ENCODE measurements around the gene PFN4.
"Not testable (repeated sequence)": the region's sequence is repeated elsewhere in the genome, so short reads cannot be mapped to it uniquely, and the experiment has no call there.

The PFN4 gene

DNA sequence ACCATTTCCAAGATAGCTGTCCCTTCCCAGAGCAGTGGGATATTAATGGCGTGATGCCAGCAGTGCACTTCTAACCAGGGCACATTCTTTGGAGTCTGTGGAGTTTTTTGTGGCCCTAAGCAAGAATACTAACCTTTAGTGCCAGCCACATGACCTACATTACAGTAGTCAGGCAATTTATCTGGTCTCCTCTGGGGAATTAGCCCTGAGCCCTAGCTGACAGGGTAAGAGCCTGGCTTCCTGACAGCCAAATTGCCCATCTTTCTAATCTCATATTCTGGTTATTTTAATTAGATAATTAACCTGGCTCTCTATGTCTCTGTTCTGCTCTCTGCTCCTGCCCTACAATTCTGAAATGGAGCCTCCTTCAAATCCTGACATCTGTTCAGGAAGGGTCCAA, 5.2 kb downstream of the PFN4 start:
- H3K27ac ChIP-seq: no peak overlapping the region
- CTCF ChIA-PET: no interaction called here
- TF ChIP-seq, protein P1, sequence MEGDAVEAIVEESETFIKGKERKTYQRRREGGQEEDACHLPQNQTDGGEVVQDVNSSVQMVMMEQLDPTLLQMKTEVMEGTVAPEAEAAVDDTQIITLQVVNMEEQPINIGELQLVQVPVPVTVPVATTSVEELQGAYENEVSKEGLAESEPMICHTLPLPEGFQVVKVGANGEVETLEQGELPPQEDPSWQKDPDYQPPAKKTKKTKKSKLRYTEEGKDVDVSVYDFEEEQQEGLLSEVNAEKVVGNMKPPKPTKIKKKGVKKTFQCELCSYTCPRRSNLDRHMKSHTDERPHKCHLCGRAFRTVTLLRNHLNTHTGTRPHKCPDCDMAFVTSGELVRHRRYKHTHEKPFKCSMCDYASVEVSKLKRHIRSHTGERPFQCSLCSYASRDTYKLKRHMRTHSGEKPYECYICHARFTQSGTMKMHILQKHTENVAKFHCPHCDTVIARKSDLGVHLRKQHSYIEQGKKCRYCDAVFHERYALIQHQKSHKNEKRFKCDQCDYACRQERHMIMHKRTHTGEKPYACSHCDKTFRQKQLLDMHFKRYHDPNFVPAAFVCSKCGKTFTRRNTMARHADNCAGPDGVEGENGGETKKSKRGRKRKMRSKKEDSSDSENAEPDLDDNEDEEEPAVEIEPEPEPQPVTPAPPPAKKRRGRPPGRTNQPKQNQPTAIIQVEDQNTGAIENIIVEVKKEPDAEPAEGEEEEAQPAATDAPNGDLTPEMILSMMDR (conservative IDR thresholded peaks at IDR 0.05; ENCODE audit: low read depth): no peak
- POLR2A ChIA-PET (ENCODE audit: low non-redundant PET): no interaction called here
- no peak for DNase-seq (ENCODE audit: low spot score)

DNA sequence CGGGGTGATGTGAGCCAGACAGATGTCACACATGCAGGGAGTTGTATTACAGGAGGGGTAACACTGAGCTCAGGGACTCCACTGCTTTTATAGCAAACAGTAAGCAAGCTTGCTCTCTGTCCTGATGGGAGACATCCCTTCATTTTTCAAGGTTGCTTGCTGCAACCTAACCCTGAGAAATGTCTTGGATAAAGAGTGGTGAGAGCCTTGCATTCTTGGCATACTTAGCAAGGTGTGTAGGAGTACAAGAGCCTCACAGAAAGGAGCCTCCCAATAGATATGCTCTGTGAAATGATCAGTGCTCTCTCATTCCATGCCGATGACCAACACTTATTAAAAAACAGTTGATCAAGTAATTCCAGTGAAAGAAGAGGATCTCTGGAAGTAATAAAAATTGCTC, 8.1 kb downstream of the PFN4 start:
- DNase-seq (ENCODE audit: low spot score): no peak
- CTCF ChIA-PET: no interaction called here
- POLR2A ChIA-PET (ENCODE audit: low non-redundant PET): no interaction called here
- no peak overlapping the region for H3K27ac ChIP-seq
- TF ChIP-seq, protein P1 (conservative IDR thresholded peaks at IDR 0.05; ENCODE audit: low read depth): no peak

DNA sequence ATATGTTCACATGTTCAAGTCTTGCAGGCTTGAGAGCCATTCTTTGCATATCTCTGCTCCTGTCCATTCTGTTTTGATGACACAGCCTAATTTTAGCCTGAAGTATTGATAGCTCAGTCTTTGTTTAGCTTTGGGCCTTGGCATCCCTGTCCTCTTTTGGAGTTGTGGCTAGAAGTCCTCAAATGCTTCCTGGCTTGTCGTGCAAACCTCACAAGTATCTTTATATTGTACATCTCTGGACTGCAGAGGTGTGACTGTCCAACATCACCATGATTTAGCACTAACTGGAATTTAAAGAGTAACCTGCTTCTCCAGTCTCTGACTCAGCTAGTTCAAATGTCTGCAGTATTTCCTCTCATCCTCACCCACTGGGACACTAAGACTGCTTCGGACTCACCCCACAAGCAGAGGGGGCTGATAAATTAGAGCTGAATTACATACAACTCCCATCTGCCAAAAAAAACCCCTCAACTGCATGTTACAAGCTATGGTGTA, 11.7 kb downstream of the PFN4 start:
- ChIA-PET CTCF (interaction anchor here (0.6 to 1.2 kb wide), 3 partner anchors 28 to 1111 kb away, joined by 3 to 6 read pairs (median 4); no protein-coding TSS in a partner anchor), POLR2A (ENCODE audit: low non-redundant PET) (no interaction called here)
- TF ChIP-seq, protein P1 (conservative IDR thresholded peaks at IDR 0.05; ENCODE audit: low read depth): no peak
- no peak overlapping the region for H3K27ac ChIP-seq
- peak; percentile 42 for DNase-seq (ENCODE audit: low spot score)

DNA sequence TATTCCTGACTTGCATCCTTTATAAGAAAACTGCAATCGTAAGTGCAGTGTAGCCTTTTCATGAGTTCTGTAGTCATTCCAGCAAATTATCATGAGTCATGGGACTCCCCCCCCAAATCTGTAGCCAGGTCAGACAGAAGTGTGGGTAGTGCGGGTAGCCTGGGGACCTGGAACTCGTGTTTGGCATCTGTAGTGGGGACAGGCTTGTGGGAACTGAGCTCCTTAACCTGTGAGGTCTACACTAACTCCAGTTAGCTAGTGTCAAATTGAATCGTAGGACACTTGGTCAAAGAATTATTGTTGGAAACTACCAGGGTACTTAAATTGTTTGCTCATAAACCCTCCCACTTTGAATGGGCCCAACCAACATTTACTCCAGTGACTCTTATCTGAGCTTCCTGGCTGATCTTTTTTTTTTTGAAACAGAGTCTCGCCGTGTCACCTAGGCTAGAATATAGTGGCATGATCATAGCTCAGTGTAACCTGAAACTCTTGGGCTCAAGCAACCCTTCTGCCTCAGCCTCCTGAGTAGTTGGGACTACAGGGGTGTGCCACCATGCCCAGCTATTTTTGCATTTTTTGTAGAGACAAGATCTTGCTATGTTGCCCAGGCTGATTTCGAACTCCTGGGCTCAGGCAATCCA, 12.4 kb downstream of the PFN4 start:
- ChIA-PET POLR2A (ENCODE audit: low non-redundant PET) (no interaction called here), CTCF (interaction anchor here (0.8 to 1.2 kb wide), 2 partner anchors 27 to 1014 kb away, joined by 3 to 4 read pairs; no protein-coding TSS in a partner anchor)
- H3K27ac ChIP-seq: no peak overlapping the region
- no peak for DNase-seq (ENCODE audit: low spot score)
- TF ChIP-seq, protein P1 (conservative IDR thresholded peaks at IDR 0.05; ENCODE audit: low read depth): no peak

DNA sequence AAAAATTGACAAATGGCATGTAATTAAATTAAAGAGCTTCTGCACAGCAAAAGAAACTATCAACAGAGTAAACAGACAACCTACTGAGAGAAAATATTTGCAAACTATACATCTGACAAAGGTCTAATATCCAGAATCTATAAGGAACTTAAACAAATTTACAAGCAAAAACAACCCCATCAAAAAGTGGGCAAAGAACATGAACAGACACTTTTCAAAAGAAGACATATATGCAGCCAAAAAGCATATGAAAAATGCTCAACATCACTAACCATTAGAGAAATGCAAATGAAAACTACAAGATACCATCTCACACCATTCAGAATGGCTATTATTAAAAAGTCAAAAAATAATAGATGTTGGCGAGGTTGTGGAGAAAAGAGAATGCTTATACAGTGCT, 13.7 kb downstream of the PFN4 start:
- H3K27ac ChIP-seq; DNase-seq (ENCODE audit: low spot score); CTCF ChIA-PET; POLR2A ChIA-PET (ENCODE audit: low non-redundant PET): not testable (repeated sequence)

DNA sequence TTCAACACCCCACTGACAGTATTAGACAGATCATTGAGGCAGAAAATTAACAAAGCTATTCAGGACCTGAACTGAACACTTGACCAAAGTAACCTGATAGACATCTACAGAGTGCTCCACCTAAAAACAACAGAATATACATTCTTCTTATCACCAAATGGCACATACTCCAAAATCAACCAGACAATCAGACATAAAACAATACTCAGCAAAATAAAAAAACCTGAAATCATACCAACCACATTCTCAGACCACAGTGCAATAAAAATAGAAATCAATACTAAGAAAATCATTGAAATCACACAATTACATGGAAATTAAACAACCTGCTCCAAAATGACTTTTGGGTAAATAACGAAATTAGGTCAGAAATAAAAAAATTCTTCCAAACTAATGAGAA, 15.8 kb downstream of the PFN4 start:
- ChIA-PET CTCF (interaction anchor here (0.5 kb wide), 1 partner anchor 32 kb away, joined by 3 read pairs; no protein-coding TSS in a partner anchor), POLR2A (ENCODE audit: low non-redundant PET) (no interaction called here)
- TF ChIP-seq, protein P1 (conservative IDR thresholded peaks at IDR 0.05; ENCODE audit: low read depth): no peak
- no peak overlapping the region for H3K27ac ChIP-seq
- DNase-seq (ENCODE audit: low spot score): no peak

DNA sequence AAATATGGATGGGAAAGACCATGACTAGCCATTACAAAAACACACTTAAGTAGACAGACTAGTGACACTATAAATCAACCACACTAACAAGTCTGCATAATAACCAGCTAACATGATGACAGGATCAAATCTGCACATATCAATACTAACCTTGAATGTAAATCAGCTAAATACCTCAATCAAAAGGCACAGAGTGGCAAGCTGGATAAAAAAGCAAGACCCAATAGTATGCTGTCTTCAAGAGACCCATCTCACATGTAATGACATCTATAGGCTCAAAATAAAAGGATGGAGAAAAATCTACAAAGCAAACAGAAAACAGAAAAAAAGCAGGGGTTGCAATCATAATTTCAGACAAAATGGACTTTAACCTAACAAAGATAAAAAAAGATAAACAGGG, 16.3 kb downstream of the PFN4 start:
- TF ChIP-seq, protein P1 (conservative IDR thresholded peaks at IDR 0.05; ENCODE audit: low read depth): no peak
- H3K27ac ChIP-seq: no peak overlapping the region
- ChIA-PET CTCF (interaction anchor here (0.7 kb wide), 1 partner anchor 681 kb away, joined by 5 read pairs; no protein-coding TSS in a partner anchor), POLR2A (ENCODE audit: low non-redundant PET) (interaction anchor here (0.6 kb wide), 2 partner anchors 17 to 30 kb away, joined by 3 to 6 read pairs; no protein-coding TSS in a partner anchor)
- DNase-seq (ENCODE audit: low spot score): no peak

Data from RWPE1 (cell line).